K562 (cell line): ENCODE results near the gene ZFYVE27. TPM values are rescaled to one million over a fixed set of nuclear protein-coding genes. Genes with fewer than 3 reads are reported as not detected.
A peak's percentile ranks its signal among the peaks of the same experiment; 100 is the strongest.

Source experiments
- ARID1B ChIP-seq: fragments of 450-650 bp; IDR thresholded peaks from 2 replicates; pipeline ENCODE4 v1.6.1; 2016; ENCODE audit warnings: antibody characterized with exemption, mild to moderate bottlenecking, inconsistent platforms
- BACH1 ChIP-seq: fragments of 200-800 bp; sonication (Bioruptor generic); IDR thresholded peaks from 2 replicates; pipeline ENCODE4 v1.6.1; 2016; ENCODE audit warnings: missing genetic modification characterization, missing compliant biosample characterization
- BRCA1 ChIP-seq, 2 experiments: fragments of 450-650 bp in 1 of 2; sonication (generic) in 1 of 2; formaldehyde crosslinking in 1 of 2; IDR thresholded peaks; 2 replicates each; pipeline versions ENCODE4 v1.5.0 to v1.6.1; 2017 to 2020; ENCODE audit warnings: mild to moderate bottlenecking in 1 of 2, missing genetic modification reagents in 1 of 2
- CBX5 ChIP-seq: IDR thresholded peaks from 2 replicates; pipeline ENCODE4 v1.6.1; 2014; ENCODE audit warnings: low read depth, borderline replicate concordance
- CC2D1A ChIP-seq: fragments of 450-650 bp; IDR thresholded peaks from 2 replicates; pipeline ENCODE4 v1.6.1; 2017; ENCODE audit warnings: mild to moderate bottlenecking
- HEY1 ChIP-seq: fragments of 250-450 bp; sonication (Bioruptor Pico); IDR thresholded peaks from 2 replicates; pipeline ENCODE4 v1.5.0; 2020; ENCODE audit warnings: mild to moderate bottlenecking, moderate library complexity, borderline replicate concordance
- KLF13 ChIP-seq: fragments of 450-650 bp; IDR thresholded peaks from 2 replicates; pipeline ENCODE4 v1.6.1; 2016; ENCODE audit warnings: missing genetic modification characterization, low read depth, mild to moderate bottlenecking, missing compliant biosample characterization, moderate library complexity, borderline replicate concordance
- LARP7 ChIP-seq: fragments of 450-650 bp; IDR thresholded peaks from 2 replicates; pipeline ENCODE4 v1.6.1; 2016
- NR2C2 ChIP-seq, 2 experiments: fragments of 200-800 bp in 1 of 2; sonication (Bioruptor generic) in 1 of 2; sonication (generic) in 1 of 2; formaldehyde crosslinking in 1 of 2; IDR thresholded peaks; 2 replicates each; pipeline versions ENCODE4 v1.6.1 to v1.8.0; 2016 to 2022; ENCODE audit warnings: mild to moderate bottlenecking in 1 of 2, missing compliant biosample characterization in 1 of 2, missing genetic modification characterization in 1 of 2, missing genetic modification reagents in 1 of 2
- PRMT5 ChIP-seq: sonication (generic); formaldehyde crosslinking; IDR thresholded peaks from 2 replicates; pipeline ENCODE4 v1.5.0; 2020; ENCODE audit warnings: missing genetic modification reagents
- PRPF4 ChIP-seq: fragments of 200-400 bp; formaldehyde crosslinking; IDR thresholded peaks from one replicate; pipeline ENCODE4 v1.6.1; 2017; ENCODE audit warnings: low read length, low read depth, mild to moderate bottlenecking; ENCODE audit not compliant: insufficient read depth, poor library complexity, severe bottlenecking
- PTTG1 ChIP-seq: fragments of 450-650 bp; IDR thresholded peaks from 2 replicates; pipeline ENCODE4 v1.6.1; 2016; ENCODE audit warnings: low read depth, mild to moderate bottlenecking, missing genetic modification characterization, missing compliant biosample characterization
- RFX1 ChIP-seq: fragments of 450-650 bp; IDR thresholded peaks from 2 replicates; pipeline ENCODE4 v1.6.1; 2016; ENCODE audit warnings: mild to moderate bottlenecking, moderate library complexity
- TAL1 ChIP-seq: fragments of 450-650 bp; IDR thresholded peaks from 2 replicates; pipeline ENCODE4 v1.6.1; 2016; ENCODE audit warnings: mild to moderate bottlenecking
- TCF3 ChIP-seq: sonication (generic); formaldehyde crosslinking; IDR thresholded peaks from 2 replicates; pipeline ENCODE4 v1.4.0; 2020; ENCODE audit warnings: mild to moderate bottlenecking, missing genetic modification reagents
- ZKSCAN8 ChIP-seq: fragments of 200-800 bp; sonication (Bioruptor generic); IDR thresholded peaks from 2 replicates; pipeline ENCODE4 v1.6.1; 2016; ENCODE audit warnings: missing genetic modification characterization, missing compliant biosample characterization
- ZNF146 ChIP-seq: IDR thresholded peaks from one replicate; pipeline ENCODE4 v1.6.1; 2018; ENCODE audit warnings: missing compliant biosample characterization; ENCODE audit not compliant: unreplicated experiment
- ZNF282 ChIP-seq: sonication (generic); formaldehyde crosslinking; IDR thresholded peaks from 2 replicates; pipeline ENCODE4 v1.8.1; 2023; ENCODE audit warnings: missing genetic modification reagents
- ZNF57 ChIP-seq: fragments of 450-650 bp; formaldehyde crosslinking; IDR thresholded peaks from 2 replicates; pipeline ENCODE4 v1.4.0; 2020; ENCODE audit warnings: mild to moderate bottlenecking, moderate library complexity
- polyA plus RNA-seq, 8 experiments: library from polyadenylated mRNA; depleted of rRNA in 4 of 8; stranded (reverse) in 5 of 8; unstranded in 3 of 8; fragments of >200 nt; fragmentation: Nextera tagmentation in 2 of 8; fragmentation: Illumina TruSeq in 1 of 8; extraction: Ambion mirVana in 2 of 8; extraction: Trizol in 1 of 8; gene quantifications; 2 replicates each; pipeline versions ENCODE4 v1.2.1 to v1.2.3, GENCODE V29; 2011 to 2014; ENCODE audit warnings: inconsistent platforms in 1 of 8, missing spikeins in 1 of 8
- total RNA-seq, 7 experiments: library from RNA; depleted of rRNA in 6 of 7; stranded (reverse); fragments of >200 nt in 6 of 7; fragmentation: Illumina TruSeq in 2 of 7; extraction: Trizol in 2 of 7; gene quantifications; 2 replicates each; pipeline versions ENCODE4 v1.2.1 to v1.2.3, GENCODE V29; 2011 to 2021; ENCODE audit warnings: low replicate concordance in 1 of 7
- TF ChIP-seq, protein P1 (sequence below): sonication (generic); formaldehyde crosslinking; IDR thresholded peaks from 2 replicates; pipeline ENCODE4 v1.8.0; 2023; ENCODE audit warnings: missing genetic modification reagents, mild to moderate bottlenecking, borderline replicate concordance
- TF ChIP-seq, protein P2 (sequence below): sonication (generic); formaldehyde crosslinking; IDR thresholded peaks from 2 replicates; pipeline ENCODE4 v1.8.1; 2022; ENCODE audit warnings: missing genetic modification reagents
- TF ChIP-seq, protein P3 (sequence below): fragments of 250-450 bp; sonication (Bioruptor Pico); IDR thresholded peaks from 2 replicates; pipeline ENCODE4 v1.4.0; 2020; ENCODE audit warnings: mild to moderate bottlenecking

ZFYVE27 gene
- total and polyA plus RNA-seq, 9 of the 15 experiments (the other 6 are each of a cell fraction or from before 2014, with no cell fraction given), result 0.81 to 21.9 (median 15.3) TPM

DNA sequence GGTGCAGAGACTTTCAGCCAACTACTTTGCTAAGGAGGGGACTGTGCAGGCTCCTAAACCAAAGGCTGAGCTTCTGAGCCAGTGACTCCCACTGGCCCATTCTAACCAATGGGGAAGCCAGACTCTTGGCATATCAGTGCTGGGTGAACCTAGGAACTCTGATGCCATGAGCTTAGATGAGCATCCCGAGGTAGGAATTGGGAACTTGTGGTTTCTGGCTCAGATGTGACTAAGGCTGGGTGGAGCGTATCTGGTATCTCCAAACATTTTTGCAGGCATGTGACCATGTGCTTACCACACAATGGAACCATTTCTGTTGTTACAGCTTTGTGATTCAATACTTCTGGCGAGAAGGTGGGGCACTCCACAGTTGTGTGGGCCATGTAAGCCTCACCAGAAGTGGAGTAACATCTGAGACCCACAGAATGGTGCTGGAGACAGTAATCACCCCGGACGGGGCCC lies 47.3 kb upstream of the ZFYVE27 start (continued):
- TF ChIP-seq, protein P1, sequence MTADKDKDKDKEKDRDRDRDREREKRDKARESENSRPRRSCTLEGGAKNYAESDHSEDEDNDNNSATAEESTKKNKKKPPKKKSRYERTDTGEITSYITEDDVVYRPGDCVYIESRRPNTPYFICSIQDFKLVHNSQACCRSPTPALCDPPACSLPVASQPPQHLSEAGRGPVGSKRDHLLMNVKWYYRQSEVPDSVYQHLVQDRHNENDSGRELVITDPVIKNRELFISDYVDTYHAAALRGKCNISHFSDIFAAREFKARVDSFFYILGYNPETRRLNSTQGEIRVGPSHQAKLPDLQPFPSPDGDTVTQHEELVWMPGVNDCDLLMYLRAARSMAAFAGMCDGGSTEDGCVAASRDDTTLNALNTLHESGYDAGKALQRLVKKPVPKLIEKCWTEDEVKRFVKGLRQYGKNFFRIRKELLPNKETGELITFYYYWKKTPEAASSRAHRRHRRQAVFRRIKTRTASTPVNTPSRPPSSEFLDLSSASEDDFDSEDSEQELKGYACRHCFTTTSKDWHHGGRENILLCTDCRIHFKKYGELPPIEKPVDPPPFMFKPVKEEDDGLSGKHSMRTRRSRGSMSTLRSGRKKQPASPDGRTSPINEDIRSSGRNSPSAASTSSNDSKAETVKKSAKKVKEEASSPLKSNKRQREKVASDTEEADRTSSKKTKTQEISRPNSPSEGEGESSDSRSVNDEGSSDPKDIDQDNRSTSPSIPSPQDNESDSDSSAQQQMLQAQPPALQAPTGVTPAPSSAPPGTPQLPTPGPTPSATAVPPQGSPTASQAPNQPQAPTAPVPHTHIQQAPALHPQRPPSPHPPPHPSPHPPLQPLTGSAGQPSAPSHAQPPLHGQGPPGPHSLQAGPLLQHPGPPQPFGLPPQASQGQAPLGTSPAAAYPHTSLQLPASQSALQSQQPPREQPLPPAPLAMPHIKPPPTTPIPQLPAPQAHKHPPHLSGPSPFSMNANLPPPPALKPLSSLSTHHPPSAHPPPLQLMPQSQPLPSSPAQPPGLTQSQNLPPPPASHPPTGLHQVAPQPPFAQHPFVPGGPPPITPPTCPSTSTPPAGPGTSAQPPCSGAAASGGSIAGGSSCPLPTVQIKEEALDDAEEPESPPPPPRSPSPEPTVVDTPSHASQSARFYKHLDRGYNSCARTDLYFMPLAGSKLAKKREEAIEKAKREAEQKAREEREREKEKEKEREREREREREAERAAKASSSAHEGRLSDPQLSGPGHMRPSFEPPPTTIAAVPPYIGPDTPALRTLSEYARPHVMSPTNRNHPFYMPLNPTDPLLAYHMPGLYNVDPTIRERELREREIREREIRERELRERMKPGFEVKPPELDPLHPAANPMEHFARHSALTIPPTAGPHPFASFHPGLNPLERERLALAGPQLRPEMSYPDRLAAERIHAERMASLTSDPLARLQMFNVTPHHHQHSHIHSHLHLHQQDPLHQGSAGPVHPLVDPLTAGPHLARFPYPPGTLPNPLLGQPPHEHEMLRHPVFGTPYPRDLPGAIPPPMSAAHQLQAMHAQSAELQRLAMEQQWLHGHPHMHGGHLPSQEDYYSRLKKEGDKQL (CRISPR knock-in tag), result no peak
- TF ChIP-seq KLF13, result no peak
- TF ChIP-seq, protein P2, sequence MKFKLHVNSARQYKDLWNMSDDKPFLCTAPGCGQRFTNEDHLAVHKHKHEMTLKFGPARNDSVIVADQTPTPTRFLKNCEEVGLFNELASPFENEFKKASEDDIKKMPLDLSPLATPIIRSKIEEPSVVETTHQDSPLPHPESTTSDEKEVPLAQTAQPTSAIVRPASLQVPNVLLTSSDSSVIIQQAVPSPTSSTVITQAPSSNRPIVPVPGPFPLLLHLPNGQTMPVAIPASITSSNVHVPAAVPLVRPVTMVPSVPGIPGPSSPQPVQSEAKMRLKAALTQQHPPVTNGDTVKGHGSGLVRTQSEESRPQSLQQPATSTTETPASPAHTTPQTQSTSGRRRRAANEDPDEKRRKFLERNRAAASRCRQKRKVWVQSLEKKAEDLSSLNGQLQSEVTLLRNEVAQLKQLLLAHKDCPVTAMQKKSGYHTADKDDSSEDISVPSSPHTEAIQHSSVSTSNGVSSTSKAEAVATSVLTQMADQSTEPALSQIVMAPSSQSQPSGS (CRISPR knock-in tag), result no peak
- TF ChIP-seq ZNF282 (CRISPR knock-in tag), result no peak
- TF ChIP-seq, protein P3, sequence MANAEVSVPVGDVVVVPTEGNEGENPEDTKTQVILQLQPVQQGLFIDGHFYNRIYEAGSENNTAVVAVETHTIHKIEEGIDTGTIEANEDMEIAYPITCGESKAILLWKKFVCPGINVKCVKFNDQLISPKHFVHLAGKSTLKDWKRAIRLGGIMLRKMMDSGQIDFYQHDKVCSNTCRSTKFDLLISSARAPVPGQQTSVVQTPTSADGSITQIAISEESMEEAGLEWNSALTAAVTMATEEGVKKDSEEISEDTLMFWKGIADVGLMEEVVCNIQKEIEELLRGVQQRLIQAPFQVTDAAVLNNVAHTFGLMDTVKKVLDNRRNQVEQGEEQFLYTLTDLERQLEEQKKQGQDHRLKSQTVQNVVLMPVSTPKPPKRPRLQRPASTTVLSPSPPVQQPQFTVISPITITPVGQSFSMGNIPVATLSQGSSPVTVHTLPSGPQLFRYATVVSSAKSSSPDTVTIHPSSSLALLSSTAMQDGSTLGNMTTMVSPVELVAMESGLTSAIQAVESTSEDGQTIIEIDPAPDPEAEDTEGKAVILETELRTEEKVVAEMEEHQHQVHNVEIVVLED (CRISPR knock-in tag), result no peak
- no peak; the same call in 1 of the 2 replicates for TF ChIP-seq PTTG1 (tag)
- no peak for TF ChIP-seq HEY1 (CRISPR knock-in tag)
- TF ChIP-seq ZNF146 (CRISPR knock-in tag), result no peak
- TF ChIP-seq ARID1B, result peak; percentile 20; the same call in 1 of the 2 replicates
- peak; percentile 15; the same call in 1 of the 2 replicates for TF ChIP-seq TCF3 (CRISPR knock-in tag)
- TF ChIP-seq PRPF4, result no peak
- no peak for TF ChIP-seq RFX1
- TF ChIP-seq BACH1 (tag), result no peak
- no peak for TF ChIP-seq LARP7
- no peak for TF ChIP-seq NR2C2 (CRISPR knock-in tag; IDR thresholded peaks at IDR 0.05)
- peak; percentile 40; the same call in 1 of the 2 replicates for TF ChIP-seq NR2C2 (tag; IDR thresholded peaks at IDR 0.05)
- TF ChIP-seq ZNF57 (CRISPR knock-in tag), result no peak
- TF ChIP-seq CC2D1A, result no peak
- TF ChIP-seq CBX5, result no peak
- TF ChIP-seq ZKSCAN8 (CRISPR knock-in tag), result peak; percentile 67; the same call in 1 of the 2 replicates
- TF ChIP-seq BRCA1 (IDR thresholded peaks at IDR 0.05), result no peak
- TF ChIP-seq BRCA1 (CRISPR knock-in tag; IDR thresholded peaks at IDR 0.05), result no peak
- no peak for TF ChIP-seq TAL1
- TF ChIP-seq PRMT5, result no peak
